Ecto neural progenitor cell (in vitro differentiated cells): ENCODE results near the gene PDE4D.

Experiments used
- DNase-seq: peaks from one replicate; pipeline ENCODE4 v3.0.0-alpha.2; 2018; ENCODE audit warnings: low spot score

Gene PDE4D

DNA sequence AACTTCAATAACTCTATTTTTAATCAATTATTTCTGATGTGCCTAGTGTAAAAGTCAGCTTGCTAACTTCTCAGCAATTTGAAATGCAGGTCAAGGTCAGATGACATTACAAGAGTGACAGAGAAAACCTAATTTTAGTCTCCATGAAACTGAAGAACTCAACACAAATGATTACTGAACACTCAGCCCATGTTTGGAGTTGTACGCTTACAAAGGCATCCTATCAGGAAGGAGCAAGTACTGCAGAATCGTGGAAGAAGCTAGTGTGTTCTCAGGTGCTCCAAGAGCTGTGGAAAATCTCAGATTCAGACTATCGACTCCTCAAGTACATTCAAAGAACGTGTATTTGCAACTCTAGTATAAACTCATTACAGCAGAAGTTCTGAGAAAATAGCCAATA is 526.7 kb downstream of the PDE4D start:
- DNase-seq: no peak

DNA sequence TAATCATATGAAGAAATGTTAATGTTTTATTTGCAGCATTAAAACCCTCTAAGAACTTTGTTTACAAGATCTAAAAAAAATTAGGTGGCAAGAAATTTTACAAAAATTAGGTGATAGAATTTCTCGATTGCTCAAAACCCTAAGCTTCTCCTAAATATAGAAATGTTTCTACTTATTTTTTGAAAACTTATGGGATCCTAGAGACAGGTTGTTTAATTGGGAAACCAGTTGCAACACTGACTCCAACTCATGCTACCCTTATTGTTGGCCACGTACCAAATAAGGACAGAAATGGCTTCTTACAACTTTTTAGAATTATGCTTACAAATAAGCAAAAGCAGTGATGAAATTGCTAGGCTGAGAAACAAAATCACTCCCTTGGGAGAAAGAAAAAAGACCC is 531.1 kb downstream of the PDE4D start:
- DNase-seq: no peak

DNA sequence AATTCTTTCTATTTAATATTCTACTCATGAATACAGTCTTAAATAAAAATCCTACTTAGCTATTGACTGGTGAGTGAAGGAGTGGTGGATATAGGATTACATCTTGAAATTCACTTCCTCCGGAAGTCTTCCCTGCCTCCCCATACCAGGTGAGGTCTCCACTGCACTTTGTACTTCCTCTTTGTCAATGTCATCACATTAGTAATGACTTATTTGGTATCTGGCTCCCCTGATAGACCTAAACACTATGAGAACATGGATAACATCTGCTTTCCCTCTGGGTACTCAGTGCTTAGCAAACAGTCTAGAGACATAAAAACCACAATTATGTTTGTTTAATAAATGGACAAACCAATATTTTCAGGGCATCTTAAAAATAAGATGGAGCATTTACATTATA is 532.1 kb downstream of the PDE4D start:
- DNase-seq: no peak

DNA sequence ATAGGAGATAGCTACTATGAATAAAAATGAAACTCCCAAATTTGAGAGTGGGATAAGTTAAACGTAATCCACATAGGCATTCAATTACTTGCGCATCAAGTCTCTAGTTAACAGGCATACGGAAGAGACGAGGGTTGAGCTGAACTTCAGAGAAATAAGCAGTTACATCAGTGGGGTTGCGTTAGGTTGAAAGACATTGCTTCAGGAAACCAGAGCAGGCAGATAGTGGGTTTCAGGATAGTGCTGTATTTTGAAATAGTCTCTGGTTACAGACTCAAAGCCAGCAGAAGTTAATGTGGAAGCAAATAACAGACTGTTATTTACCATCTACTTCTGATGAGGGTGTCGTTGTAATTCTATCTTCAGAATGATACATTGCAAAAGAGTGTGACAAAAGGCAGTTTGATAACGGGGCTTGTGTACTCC is 533.4 kb downstream of the PDE4D start:
- DNase-seq: no peak

DNA sequence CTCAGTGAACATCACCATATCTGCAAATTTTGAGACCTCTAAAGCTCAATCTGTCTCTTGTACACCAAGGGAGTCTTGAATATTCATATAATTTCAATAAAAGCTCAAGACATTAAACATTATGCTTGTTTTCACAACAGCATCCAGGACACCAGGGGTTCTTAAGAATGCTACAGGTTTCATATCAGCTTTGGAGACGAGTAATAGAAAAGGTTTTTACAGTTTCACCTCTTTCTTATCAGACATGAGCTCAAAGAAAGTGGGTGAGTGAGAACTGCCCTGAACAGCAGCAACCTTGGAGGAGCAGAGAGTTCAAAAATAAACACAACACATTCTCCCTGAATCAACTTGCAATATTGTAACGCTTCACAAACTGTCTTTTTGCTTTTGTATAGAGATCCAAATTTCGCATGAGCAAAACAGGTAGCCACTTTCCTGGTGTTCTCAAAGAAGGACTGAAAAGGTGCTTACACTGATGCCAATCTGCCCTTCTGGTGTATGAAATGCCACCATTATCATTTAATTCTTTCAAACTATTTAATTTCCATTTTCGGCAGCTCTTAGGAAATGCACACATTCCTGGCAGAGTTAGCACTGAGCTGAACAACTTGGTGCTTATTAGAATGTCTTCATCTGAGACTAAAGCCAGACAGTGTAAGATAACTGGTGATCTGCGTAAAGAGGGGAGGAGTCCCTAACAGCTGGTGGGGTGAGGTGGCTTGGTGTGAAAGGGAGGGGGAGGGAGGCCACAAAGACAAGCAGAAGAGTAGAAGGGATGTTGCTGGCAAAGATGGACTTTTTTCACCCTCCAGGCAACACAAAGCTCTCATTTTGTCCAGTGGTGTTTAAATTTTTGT is 535.3 kb downstream of the PDE4D start:
- DNase-seq: peak; percentile 51

DNA sequence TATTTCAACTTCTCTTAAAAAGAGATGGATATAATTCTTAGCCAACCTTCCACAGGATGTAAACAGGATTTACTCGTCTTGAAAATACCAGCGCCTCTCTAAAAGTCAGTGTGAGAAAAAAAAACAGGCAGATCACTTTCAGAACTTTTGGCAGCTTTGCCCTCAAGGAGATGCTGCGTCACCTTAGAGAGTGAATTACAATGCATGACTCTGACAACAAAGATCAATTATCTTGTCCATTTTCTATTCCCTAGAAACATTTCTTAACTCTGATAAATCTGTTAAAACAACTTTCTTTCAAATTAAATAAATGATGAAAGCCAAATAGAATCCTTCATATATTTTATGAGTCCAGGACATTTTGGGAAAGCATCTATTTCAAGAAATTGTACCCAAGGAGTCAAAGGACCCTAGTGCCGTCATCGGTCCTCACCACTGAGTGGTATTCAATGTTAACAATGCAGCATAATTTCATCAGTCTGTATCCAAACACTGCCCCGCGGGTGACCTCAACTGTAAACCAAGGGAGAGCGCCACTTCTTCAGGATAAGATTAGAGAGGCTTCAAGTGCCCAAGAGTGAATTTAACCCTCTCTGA is 536.0 kb downstream of the PDE4D start:
- DNase-seq: no peak

DNA sequence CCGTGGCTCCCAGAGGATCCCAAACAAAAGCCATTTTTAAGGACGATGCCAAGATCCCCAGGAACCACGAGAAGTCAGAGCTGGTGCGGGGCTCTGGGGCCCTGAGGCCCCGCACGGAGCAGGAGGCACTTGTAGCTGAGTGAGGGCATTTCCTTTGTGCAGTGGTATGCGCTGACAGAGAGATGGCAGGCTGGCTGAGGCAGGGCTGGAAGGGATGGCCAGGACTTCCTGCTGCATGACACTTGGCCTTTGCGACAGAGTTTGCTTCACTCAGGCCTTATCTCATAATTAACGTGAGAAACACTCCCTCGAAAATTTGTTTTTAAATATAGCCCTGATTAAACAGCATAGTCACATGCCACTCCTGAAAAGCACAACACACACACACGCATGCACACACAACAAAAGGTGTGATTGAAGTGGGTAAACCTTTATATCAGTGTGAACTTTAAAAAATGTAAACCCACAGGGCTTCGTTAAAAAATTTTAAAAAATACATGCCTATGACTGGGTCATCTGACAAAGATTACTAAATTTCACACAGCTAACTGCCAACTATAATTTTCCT is 536.6 kb downstream of the PDE4D start:
- peak; percentile 69 for DNase-seq

DNA sequence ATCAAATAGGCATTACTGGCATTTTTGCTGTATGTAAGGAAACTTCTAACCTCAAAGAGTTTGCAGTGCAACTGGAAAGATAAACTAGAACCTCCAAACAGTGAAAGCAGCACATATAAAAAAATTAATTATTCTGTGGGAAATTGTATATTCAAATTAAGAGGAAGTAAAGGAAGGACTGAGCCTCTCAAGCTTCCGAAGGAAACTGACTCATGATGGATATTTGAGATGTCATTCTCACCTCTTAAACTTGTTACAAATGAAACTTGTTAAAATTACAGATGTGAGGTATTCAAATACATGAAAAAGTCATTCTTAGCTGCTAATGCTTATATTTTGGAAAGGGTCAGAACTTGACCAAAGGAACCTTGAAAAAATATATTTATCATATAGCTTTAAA is 538.7 kb downstream of the PDE4D start:
- DNase-seq: no peak

DNA sequence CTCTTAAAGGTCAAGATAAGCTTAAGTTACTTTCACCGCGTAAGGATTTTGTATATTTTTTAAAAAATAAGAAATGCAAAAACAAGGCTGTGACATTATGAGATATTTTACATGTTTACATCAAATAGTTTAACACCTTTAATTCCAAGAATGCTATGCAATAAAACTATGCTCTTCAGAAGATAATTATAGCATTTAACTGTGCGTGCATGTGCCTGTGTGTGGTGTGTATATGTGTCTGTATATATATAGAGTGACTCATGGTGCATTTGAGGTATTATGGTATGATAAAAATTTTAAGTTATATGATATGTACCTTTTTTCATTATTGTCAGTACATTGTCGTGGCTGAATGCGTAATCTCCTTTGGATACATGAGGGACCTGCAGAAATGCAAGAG is 539.3 kb downstream of the PDE4D start:
- DNase-seq: no peak

DNA sequence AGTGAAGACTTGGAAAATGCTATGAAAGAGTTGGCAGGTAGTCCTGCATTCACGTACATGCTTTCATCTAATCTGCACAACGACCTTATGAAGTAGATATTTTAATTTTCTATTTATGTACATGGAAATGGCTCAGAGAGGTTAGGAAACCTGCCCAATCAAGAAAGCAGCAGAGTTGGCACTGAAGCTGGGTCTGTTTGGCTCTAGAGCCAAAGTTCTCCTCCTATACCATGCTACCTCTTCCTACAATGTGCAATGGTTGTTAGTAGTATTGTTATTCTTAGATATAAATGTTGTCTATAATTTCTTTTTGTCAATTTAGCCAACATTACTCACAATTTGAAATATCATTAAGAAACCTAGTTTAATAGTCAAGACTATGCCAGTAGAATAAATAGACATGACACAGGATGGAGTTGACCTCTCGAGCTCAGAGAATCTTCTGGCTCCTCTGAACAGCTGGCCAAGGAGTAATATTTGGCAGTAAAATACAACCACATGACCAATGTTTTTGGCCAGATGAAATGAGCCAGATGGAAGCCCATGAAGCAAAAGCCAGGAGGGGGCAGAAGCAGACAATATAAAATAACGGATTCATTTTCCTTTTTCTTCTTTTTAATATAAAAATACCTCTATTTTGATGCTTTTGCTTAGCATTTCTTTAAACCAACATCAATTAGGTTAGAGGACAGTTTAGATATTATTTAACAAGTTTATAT is 542.3 kb downstream of the PDE4D start:
- DNase-seq: no peak

DNA sequence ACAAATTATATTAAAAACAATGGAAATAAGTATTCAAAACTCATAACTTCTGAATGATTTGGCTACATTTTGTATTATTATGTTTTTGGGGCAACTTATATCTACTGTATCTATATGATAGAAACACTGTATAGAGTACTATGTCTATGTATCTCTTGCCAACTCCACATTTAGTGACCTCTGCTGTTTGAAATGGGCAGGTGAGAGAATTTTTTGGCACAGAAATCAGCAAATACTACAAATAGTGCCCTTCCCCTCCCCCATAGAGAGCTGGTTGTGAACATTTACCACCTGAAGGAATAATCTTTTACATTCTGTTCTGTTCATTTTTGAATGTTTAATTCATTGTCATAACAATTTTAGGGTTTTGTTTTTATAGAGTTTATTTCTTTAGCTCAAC is 545.3 kb downstream of the PDE4D start:
- DNase-seq: no peak

DNA sequence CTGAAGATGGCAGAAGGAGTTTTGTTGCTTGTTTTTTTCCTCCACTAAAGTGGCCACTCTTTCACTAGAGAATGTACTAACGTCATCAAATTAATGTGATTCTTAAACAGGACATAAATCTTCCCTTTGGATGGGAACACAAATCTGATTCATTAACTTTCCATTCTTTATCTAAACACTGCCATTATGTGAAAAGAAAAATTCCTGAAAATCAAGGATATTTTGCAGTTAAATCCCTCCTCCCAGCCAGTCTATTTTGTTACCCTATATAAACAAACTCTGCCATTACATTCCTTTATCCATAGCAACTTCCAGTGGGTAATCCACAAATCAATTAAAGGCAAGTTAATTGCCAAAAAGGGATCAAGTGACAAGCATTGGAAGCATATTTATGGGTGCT is 546.5 kb downstream of the PDE4D start:
- no peak for DNase-seq

DNA sequence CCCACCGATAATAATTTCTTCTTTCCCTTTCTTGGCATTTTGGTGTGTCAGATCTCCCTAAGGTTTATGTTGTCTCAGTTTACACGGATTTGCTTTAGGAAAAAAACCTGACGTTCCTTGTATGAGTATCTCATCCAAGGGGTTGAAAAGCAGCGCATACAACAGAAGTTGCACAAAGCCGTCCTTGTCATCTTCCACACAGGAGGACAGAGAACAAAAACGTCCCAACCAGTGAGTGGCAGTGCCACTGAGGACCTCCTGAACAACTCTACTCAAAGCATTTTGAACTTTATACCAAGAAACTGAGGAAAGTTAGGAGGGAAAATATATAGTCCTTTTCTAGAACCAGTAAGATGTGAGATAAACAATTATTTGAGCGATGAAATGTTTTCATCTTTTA is 547.0 kb downstream of the PDE4D start:
- no peak for DNase-seq

DNA sequence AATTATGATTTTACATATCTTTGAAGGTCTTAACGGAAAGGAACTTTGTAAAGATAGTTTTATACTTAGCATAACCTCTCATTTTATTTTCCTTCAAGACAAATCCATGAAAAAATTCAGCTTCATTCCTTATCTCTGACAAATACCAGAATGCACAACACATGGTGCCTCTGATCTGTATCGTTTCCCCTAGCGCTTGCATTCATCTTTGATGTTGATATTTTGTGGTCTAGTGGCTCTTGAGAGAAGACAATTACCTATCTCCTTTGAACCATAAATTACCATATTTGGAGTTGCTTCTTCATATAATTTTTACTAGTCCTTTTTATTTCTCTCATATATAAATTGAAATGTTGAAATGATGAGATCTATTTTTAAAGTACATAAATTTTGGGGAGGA is 551.3 kb downstream of the PDE4D start:
- DNase-seq: no peak

DNA sequence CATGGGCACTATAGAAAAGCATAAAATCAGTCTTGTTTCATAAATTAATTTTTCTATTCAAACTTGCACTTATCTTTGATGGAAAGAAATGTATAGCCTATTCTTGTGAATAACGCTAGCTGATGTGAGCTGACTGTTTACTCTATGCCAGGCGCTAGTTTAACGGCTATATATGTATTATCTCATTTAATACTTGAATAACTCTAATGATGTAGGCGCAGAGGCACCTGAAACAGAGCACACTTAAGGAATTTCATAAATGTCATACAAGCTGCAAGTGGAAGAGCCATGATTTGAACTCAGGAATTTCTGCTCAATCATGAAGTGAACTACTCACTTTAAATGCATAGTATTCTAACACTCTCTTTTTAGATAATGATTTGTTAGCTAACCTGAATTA is 551.8 kb downstream of the PDE4D start:
- no peak for DNase-seq

DNA sequence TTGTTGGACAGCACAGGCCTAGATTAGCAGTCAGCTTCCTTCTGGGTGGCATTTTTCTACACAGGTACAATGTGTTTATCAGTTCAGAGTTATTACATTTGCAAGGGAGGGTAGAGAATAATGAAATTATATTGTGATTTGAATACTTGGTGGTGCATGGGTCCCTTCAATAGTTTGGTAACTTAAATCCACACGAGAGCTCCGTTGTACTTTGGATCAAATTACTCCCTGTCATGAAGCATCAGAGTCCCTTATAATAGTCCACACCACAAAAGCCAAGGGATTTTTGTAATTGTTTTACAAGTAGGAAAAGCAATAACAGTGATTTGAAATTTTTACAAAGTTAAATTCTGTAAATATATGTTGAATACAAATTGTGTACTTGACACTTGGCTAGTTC is 552.4 kb downstream of the PDE4D start:
- no peak for DNase-seq

DNA sequence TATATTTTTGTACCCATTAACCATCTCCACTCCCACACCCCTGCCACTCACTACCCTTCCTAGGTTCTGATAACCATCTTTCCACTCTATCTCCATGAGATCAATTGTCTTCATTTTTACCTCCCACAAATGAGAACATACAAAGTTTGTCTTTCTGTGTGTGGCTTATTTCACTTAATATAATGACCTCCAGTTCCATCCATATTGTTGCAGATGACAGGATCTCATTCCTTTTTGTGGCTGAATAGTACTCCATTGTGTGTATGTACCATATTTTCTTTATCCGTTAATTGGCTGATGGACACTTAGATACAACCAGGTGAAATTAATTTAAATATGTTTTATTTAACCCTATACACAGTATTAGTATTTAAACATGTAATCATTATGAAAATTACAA is 552.9 kb downstream of the PDE4D start:
- DNase-seq: no peak

DNA sequence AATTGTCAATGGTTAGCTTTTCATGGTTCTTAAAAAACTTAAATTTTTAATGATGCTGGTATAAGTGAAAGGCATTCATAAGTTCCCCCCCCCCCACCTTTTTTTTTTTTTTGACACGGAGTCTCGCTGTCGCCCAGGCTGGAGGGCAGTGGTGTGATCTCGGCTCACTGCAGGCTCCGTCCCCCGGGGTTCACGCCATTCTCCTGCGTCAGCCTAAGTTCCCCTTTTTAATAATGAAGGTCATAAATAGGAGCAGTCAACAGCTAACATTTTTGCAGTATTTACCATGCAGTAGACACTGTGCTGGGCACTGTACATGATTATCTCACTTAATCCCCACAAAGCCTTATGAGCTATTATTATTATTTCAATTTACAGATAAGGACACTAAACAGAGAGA is 556.3 kb downstream of the PDE4D start:
- no peak for DNase-seq

DNA sequence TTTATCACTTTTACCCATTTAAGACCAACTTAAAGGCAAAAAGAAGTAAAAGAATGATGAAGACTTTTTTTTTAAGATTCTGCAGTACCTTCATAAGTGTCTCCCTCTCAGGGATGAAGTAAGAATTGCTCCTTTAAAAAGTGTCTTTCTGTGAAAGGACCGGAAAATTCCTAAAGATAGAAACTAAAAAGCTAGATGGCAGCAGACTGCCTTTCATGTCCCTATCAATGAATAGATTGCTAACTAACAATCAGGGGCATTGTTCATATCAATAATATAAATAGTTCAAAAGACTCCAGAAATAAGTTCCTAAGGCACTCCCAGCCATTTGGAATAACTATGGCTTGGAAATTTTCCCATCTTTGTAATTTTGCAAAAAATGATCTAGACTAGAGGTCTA is 558.0 kb downstream of the PDE4D start:
- no peak for DNase-seq

DNA sequence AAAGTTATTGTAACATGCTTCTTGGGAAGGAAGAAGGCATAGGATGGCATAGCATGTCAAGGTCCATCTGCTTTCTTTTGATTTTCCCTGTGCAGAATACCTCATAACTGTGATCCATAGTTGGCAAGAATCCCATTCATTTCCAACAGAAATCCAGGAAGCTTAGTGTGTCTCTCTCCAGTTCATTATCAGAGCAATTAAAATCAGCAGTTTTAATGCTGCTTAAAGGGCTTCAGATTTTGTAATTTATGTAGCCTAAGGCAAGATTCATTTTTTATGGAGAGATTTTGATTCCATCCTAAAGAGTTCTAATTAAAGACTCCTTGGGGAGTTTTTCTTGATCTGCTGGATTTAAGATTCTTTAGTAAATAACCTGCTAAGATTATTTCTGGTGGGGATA is 560.1 kb downstream of the PDE4D start:
- DNase-seq: no peak

DNA sequence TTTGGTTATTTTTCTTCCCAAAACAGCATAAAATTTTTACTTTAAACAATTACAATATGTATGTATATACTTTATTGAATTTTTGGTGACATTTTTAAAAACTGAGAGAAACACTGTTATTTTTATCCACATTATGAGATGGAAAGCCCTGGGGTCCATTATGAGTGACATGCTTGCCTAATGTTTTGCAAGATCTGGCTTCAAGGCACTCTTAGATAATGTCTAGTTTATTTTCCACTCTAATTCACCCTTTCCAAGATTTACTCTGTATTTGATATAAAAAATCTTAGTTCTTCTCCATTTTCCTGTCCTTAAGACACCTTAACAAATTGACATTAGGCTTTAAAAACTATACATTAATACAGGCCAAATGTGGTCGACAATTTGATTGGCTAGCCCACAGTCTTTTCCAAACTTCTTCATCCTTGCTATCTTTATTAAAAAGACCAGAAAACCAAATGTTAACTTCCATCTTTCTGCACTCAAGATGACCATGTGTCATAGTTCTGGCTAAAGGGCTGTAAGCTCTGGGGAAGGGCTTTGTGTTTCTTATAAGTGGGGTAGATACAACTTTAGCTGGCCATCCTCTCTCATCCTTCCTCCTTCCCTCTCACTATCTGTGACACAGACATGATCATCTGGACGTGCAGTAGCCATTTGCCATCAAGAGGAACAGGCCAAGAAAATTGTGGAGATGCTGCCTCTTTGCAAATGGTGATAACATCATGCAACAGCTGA is 561.1 kb downstream of the PDE4D start:
- DNase-seq: no peak

DNA sequence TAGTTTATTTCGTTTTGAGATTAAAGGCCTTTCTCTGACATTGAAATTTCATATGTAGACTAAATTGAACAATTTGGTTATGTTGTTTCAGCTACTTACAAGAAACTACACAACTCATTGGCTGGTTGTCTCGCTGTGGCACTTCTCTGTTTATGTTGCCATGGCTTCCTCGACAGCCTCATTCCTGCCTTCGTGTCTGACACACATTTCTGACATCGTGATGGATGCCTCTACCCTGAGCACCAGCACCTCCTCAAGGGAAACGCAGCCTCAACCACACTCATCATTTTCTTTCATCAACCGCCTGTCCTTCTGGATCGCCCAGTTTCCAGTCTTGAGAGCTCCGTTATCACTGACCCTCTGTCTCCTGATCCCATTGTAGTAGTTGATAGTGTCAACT is 562.8 kb downstream of the PDE4D start:
- no peak for DNase-seq
